ENCODE results near the gene TRIM63.

Gene TRIM63

GRCh38 chr1:26084091-26084561, 16.7 kb upstream of the TRIM63 start:
- DNase-seq = no peak

GRCh38 chr1:26083208-26083607, 15.8 kb upstream of the TRIM63 start:
- DNase-seq = no peak

DNA sequence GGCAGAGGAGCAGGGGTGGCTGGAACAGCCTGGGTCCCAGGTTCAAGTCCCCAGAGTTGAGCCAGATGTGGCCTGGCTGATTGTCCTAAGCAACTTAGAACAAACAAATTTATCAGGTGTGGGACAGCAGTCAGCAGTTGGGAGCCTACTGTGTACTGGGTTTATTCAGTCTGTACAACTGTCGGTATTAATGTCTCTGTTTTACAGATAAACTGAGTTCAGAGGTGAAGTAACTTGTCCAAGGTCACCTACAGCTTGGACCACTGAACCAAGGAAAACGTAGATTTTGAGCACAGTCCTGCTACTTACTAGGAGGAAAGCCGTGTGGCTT, 14.6 kb upstream of the TRIM63 start:
- DNase-seq = no peak

DNA sequence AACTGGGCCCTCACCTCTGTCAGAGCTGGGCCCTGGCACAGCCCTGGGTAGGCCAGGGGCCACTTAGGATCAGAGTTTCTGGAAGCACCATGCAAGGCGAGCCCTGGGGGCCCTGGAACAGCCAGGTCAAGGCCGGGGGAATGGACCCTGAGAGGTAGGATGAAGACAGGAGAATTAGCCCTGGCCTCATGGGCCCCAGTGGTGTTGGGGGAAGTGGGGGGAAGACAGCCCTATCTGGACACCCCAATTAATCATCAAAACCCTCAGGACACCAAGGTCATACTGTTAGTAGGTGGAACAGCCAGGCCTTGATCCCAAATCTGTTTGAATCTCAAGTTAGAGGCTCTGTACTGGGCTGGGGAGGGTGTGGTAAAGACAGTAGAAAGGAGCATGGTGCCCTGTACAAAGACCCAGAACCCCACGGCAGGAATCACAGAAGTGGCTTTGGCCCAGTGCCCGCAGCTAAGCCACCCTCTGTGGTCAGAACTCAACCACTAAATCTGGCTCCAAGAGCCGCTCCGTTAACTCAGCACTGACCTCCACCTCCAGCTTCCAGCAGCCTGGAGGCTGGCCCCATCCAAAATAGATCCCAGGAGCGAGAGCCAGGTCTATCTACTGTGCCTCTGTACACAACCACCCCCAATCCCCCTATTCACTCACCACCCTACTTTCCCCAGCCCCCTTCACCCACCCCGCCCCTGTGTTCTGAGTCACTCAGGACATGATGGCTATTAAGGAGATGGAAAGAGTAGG, 14.0 kb upstream of the TRIM63 start:
- DNase-seq = no peak

DNA sequence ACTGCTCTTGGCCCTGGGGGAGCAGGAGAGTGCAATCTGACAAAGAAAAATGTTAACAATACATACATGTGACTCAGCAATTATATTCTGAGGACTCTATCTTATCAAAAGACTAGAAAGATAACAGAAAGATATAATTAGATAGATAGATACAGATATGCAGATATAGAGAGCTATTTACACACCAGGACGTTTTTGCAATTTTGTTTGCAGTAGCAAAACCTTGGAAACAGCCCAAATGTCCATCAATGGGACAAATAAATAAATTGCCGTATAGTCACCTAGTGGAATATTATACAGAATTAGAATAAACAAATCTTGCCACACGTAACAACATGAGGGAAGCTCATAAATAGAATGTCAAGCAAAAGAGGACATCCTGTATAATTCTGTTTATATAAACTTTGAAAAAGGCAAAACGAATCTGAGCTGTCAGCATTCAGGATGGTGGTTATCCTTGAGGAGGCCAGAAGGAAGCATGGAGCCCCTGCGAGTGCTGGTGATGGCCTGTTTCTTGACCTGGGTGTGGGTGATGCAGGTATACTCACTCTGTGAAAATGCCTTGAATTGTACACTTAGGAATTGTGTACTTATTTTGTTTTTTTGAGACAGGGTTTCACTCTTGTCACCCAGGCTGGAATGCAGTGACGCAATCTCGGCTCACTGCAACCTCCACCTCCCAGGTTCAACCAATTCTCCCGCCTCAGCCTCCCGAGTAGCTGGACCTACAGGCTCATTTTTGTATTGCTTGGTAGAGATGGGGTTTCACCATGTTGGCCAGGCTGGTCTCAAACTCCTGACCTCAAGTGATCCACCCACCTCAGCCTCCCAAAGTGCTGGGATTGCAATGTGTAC, 12.8 kb upstream of the TRIM63 start:
- no peak for DNase-seq

DNA sequence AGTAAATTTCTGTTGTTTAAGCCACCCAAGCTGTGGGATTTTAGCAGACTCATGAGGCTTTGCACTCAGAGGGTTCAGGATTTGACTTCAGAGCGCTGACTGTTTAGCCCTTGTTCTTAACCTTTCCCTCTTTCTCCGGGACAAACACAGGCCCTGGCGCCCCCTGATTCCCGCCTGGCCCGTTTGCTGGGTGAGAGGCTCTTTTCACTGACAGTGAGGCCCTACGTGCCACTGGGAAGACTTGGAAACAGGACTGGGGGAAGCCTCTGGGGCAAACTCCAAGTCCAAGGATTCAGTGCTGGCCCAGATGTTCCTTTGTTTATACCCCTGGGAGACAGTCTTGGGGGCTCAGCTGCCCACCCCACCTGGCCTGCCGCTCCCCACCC, 11.7 kb upstream of the TRIM63 start:
- DNase-seq = no peak

- no peak for DNase-seq
Measured at GRCh38 chr1:26078286-26079177, 11.1 kb upstream of the TRIM63 start.

GRCh38 chr1:26077524-26077923, 10.1 kb upstream of the TRIM63 start:
- no peak for DNase-seq

GRCh38 chr1:26075421-26076144, 8.2 kb upstream of the TRIM63 start:
- no peak for DNase-seq

GRCh38 chr1:26072305-26072704, 4.9 kb upstream of the TRIM63 start:
- no peak for DNase-seq

DNA sequence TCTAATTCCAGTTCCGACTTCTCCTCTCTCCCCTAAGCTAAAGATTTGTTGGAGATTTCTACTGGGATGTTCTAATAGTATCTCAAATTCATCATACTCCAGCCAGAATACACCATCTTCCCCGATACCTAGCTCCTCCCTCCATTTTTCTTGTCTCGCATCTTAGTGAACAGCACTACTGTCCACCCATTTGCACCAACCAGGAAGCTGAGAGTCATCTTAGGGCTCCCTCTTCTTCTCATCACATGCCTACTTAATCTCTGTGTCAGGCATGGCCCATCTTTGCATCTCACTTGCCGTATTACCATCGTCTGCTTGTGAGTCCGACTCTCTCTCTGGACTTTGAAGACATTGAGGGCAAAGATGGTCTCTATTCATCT, 3.5 kb upstream of the TRIM63 start:
- no peak for DNase-seq

DNA sequence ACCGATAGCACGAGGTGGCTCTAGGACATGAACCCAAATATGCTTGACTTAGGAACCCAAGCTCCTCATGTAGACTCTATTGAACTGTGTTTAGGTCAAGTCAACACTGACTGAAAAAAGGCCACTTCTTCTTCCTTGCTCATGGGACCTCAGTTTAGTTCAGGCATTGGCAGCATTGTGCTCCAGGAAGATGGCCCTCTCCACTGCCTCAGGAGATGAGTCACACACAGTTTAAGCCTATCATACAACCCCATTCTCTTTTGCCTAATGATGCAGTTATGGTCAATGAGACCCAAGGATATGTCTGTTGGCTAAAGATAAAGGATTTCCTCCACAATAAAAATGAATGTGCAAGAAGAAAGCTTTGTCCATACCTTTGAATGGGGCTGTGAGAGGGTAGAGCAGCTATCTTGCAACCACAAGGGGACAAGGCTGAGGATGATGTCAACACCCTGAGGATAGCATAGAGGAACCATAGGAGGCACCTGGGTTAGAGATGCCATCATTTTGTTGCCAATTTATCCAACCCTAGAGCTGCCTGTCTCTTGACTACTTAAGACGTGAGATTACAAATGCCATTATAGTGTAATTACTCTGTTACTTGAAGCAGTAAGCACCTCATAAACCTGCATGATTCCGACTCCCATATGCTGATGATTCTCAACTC, 3.0 kb upstream of the TRIM63 start:
- DNase-seq = no peak

- DNase-seq = no peak
Measured at GRCh38 chr1:26069941-26070295, 2.5 kb upstream of the TRIM63 start.

DNA sequence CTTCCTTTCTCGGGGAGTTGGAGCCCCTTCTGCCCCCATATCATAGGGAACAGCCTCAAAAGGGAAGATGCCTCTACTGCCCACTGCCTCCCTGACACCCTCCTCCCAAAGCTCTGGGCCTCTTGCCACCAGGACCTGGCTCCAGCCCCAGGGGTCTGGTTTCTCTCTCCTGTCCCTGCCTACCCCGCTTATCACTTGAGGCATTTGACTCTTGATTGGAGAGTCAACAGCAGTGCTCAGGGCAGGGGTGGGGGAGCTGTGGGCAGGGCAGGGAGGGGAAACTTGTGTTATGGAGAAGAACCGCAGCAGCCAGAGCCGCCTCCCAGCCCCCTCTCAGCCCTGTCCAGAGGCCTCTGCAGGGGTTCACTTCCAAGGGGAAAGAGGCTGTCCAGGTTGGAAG, 573 bp downstream of the TRIM63 start:
- no peak for DNase-seq

DNA sequence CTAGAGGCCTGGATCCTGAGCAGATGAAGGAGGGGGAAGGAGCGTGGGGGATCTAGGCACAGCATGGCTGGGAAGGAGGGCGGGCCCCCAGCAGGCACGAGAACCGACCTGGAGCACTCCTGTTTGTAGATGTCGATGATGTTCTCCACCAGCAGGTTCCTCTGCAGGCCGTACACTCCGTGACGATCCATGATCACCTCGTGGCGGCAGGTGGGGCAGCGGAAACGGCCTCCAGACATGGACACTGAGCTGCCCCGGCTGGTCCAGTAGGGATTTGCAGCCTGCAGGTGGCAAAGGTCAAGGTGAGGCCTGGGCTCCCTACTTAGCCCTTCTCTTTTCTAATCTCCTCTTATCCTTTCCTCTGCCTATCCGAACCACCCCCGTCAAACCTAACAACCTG, 1.3 kb downstream of the TRIM63 start:
- no peak for DNase-seq

- no peak for DNase-seq
Measured at GRCh38 chr1:26064553-26064952, 2.9 kb downstream of the TRIM63 start.

DNA sequence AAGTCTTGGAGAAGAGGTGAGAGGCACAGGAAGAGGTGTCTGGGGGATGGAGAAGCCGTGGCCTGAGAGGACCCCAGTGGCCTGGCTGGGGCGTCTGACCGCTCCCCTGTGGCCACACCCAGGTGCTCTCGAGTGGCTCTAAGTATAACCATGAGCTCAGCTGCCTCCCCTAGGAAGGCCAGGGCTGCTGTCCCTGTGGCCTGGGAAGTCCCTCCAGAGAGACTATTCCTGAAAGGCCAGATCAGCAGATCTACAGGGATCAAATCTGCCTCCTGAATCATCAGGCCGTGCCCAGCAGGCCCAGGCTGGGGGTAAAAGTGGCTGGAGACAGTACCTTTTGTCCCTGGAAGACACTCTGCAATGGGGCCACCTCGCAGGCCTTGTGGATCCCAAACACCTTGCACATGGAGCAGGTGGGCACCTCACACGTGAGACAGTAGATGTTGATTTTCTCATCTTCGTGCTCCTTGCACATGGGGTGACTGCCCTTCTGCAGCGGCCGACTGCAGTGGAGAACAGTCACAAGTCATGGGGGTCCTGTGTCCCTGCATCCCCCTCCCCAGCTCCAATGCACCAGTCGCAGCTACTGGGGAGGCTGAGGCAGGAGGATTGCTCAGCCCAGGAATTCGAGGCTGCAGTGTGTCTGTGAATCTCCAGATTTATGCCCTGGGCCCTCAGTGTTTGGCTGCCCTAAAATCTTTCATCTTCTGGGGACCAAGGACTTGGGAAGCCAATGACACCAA, 6.4 kb downstream of the TRIM63 start:
- DNase-seq = no peak

GRCh38 chr1:26059906-26060305, 7.5 kb downstream of the TRIM63 start:
- no peak for DNase-seq

- no peak for DNase-seq
Measured at GRCh38 chr1:26058052-26058595, 9.3 kb downstream of the TRIM63 start.

DNA sequence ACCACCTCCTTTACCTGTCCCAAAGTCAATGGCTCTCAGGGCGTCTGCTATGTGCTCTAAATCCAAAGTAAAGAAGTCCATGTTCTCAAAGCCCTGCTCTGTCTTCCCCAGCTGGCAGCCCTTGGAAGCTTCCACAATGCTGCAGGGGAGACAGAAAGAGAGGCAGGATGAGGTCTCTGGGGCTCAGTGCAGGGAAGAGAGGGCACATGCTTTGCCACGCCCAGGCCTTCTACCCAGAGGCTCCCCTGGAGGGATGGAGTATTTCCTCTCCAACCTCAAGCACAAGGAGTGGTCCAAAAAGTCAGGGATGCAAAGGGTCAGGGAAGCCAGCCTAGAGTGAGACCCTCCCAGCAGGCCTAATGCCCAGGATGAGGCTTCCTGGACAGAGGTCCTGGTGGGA, 10.2 kb downstream of the TRIM63 start:
- DNase-seq = no peak

GRCh38 chr1:26055041-26055440, 12.4 kb downstream of the TRIM63 start:
- DNase-seq = no peak

Measured in activated naive CD4-positive, alpha-beta T cell (primary cell).